HL-60/S4 (cell line): ENCODE data around the gene PHYH.
"Not testable (repeated sequence)": the region's sequence is repeated elsewhere in the genome, so short reads cannot be mapped to it uniquely, and the experiment has no call there.

ENCODE experiments used
- in situ Hi-C: fragments of 300-500 bp; cut with MboI; formaldehyde crosslinking; loops from 2 replicates; pipeline ENCODE4 v1.14.3; 2022; ENCODE audit warnings: low sequenced_read_pairs

The PHYH gene

DNA sequence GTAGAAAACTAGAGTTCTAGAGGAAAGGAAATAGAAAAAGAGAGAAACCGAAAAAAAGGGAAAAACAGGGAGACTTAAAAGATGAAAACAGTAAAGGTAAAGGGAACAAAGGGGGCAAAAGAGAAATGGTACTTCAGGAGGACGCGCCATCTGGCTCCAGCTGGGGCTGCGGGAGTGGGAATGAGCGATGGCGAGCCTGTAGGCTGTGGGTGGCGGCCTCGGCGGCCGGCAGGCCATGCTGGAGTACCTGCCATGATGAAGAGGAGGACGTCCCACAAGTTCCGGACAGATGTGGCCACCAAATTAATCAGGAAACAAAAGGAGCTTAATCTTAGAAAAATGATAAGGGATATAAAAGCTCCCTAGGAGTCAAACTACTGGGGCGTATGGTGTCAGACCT, 21.7 kb upstream of the PHYH start:
- in situ Hi-C loops: no loop called here

DNA sequence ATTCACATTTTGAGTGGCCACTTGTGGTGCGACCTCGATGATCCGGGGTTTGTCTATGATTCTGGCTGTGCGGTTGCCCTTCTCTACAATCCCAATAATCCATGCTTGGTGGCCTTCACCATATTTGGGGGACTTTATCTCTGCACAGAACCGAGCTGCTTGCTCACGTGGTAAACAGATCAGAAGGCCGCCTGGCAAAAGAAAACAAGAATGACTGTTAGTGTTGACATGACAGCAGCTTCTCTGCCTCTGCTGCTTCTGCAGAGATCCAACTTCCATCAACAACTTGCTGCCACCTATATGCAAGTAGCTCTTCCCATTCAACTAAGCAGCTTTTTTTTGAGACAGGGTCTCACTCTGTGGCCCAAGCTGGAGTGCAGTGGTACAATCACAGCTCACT, 19.3 kb upstream of the PHYH start:
- in situ Hi-C loops: no loop called here

DNA sequence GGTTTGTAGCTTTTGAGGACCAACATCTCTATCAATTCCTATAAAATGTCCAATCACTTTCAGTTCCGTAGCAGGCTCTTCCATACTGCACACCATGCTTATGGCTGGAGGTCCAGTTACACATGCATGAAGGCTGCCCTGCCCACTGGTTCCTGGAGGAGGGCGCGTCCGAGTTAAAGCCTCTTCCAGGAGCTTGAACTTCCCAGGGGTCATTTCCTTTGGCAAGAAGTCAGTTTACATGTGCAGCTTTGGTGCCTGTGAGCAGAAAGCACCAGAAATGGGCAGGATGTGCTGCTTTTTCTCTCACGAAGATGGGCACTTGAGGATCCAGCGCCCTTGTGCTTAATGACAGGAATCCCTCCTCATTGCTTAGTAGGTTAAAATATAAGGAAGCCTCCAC, 17.6 kb upstream of the PHYH start:
- in situ Hi-C loops: no loop called here

DNA sequence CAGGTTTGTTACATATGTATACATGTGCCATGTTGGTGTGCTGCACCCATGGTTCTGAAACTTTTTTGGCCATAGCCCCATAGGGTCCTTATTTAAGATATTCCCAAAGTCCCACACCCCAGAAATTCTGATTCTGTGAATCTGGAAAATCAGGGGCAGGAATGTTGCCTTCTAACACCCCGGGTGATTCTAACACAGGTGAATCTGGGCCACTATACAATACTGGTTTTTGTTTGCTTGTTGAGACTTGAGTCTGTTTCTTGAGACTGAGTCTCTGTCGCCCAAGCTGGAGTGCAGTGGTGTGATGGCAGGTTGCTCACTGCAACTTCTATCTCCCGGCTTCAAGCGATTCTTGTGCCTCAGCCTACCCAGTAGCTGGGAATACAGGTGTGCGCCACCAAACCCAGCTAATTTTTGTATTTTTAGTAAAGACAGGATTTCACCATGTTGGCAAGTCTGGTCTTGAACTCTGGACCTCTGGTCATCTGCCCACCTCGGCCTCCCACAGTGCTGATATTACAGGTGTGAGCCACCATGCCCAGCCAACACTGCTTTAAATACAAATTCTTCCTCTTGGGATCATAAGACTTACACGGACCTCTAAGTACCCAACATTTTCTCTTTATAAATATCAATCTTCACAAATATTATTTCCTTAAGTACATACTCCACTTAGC, 16.9 kb upstream of the PHYH start:
- in situ Hi-C loops: no loop called here

DNA sequence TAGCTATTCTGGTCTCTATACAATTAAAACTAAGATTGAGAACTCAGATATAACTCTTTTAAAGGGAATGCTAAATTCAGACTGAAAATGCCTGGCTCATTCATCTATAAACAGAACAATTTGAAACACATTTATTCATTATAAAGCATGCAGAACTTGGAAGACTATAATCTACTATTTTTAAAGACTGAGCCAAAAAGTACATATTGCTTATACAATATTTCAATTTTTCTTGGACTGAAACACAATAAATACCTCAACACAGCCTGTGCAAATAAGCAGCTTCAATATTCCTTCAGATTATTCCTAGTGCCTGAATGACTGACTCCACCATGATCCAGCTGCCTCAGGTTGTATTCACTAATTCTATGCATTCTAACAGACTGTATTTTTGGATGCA, 15.5 kb upstream of the PHYH start:
- in situ Hi-C loops: no loop called here

DNA sequence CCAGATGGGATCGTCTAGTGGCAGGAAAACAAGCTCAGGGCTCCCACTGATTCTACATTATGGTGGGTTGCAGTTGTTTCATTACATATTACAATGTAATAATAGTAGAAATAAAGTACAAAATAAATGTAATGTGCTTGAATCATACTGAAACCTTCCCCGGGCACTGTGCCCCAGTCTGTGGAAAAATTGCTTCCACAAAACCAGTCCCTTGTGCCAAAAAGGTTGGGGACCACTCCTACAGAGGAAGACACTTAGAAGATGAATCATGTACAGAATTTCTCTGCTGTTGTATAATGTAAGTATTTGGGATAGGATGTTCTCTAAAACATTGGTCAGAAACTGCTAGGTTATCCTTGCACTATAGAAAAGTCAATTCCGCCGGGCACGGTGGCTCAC, 11.3 kb upstream of the PHYH start:
- in situ Hi-C loops: no loop called here

DNA sequence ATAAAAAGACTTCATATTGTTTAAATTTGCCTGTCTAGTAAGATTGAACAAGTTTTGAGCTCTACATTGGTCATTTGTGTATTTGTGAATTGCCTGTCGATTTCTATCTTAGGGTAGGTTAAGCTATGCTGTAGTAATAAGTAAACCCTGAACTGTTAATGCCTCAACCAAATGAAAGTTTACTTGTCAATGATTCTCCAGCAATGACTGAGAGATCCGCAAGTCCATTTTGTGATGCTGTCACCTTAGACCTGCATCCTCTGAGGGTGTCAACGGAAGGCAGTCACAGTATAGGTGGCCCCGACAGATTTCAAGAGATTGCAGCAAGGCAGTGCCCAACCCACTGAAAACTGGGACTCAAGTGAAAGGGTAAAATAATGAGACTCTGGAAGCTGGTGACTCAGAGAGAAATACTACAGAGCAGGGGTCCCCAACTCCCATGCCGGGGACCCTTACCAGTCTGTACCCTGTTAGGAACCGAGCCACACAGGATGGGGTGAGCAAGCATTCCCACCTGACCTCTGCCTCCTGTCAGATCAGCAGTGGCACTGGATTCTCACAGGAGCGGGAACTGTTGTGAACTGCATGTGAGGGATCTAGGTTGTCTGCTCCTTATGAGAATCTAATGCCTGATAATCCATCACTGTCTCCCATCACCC, 10.8 kb upstream of the PHYH start:
- in situ Hi-C loops: no loop called here

DNA sequence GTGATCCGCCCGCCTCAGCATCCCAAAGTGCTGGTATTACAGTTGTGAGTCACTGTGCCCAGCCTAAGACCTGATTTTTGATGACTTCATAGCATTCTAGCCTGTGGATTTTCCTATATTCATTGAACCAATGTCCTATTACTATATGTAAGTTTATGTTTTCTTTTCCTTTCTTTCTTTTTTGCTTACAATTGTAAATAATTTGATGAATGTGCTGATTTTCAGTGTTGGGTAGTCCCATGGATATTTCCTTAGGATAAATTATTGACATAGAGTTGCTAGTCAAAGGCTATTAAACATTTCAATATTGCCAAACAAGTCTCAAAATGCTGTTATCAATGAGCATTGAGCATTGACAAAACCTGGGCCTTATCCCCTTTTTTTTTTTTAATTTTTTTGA, 9.9 kb upstream of the PHYH start:
- in situ Hi-C loops: no loop called here

DNA sequence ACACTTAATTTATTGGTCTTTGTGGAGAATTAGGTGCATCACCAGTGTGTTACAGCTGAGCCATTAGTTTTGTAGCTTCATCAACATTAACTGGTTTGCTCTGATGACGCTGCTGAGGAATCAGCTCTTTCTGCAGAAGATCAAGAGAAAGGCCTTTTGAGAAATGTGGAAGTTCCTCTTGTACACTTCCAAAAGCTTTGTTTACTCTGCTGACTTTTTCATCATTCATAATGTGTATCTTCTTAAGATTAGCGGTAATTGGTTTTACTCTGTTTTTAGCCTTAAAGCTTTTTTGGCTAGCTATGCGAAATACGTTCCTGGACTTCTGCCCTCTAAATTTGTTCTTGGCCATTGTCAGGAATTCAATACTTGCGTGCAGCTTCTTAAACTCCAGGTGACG, 8.2 kb upstream of the PHYH start:
- in situ Hi-C loops: no loop called here

DNA sequence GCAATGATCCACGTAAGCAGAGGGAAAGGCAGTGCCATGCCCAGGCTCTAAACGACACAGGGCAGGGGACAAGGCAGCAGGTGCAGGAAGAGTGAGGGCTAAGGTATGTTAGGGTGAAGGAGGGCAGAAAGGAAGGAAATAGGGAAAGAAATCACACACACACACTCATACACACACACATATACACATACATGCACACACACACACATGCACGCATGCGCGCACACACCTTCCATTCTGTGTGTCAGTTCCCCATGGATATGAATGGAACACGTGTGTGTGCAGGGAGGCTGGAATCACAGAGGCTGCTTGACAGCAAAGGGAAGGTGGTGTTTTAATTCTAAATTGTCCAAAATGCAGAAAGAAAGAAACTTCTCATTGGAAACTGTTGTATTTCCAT, 6.2 kb upstream of the PHYH start:
- in situ Hi-C loops: no loop called here

DNA sequence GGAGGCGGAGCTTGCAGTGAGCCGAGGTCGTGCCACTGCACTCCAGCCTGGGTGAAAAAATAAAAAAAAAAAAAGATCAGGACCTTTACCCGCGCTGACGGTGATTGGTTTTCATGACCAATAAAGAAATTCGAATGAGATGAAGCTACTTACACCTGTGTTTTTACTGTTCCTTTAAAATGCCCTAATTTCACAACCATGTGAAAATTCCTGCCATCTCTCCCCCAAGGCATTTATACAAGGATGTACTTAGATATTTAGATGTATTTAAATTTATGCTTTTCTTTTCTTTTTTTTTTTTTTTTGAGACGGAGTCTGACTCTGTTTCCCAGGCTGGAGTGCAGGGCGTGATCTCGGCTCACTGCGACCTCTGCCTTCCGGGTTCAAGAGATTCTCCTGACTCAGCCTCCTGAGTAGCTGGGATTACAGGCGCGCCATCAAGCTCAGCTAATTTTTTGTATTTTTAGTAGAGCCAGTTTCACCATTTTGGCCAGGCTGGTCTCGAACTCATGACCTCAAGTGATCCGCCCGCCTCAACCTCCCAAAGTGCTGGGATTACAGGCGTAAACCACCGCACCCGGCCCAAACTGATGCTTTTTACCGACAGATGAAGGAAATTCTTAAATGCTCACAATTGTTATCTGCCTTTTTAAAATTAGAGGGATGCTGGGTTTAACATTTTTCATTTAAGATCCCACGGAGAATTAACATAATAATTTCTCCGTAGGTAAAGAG, 3.1 kb upstream of the PHYH start:
- in situ Hi-C loops: no loop called here

DNA sequence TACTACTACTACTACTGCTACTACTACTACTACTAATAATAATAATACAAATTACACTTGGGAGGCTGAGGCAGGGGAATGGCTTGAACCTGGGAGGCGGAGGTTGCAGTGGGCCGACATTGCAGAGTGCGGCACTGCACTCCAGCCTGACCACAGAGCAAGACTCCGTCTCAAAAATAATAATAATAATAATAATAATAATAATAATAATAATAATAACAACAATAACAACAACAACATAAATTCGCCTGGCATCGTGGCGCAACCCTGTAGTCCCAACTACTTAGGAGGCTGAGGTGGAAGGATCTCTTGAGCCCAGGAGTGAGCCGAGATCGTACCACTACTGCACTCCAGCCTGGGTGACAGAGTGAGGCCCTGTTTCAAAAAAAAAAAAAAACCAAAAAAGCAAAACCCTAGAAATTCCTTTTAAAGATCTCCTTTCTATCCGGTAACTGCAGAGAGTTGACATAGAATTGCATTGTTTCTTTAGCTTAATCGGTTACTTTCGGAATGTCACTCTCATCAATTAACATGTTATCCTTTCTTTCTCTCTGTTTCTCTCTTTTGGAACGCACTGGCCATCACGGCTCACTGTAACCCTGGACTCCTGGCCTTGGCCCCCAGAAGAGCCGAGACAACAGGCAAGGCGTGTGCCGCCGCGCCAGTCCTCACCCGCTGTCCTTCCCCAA, 972 bp downstream of the PHYH start:
- in situ Hi-C loops: no loop called here

DNA sequence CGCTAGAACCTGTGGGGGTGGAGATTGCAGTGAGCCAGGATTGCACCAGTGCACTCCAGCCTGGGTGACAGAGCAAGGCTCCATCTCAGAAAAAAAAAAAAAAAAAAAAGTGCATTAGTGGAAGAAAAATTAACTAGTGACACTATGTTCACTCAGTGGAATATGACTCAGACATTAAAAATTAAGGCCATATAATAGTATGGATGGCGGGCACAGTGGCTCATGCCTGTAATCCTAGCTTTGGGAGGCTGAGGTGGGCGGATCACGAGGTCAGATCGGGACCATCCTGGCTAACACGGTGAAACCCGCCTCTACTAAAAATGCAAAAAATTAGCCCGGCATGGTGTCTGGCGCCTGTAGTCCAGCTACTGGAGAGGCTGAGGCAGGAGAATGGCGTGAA, 3.4 kb downstream of the PHYH start:
- in situ Hi-C loops: no loop called here

DNA sequence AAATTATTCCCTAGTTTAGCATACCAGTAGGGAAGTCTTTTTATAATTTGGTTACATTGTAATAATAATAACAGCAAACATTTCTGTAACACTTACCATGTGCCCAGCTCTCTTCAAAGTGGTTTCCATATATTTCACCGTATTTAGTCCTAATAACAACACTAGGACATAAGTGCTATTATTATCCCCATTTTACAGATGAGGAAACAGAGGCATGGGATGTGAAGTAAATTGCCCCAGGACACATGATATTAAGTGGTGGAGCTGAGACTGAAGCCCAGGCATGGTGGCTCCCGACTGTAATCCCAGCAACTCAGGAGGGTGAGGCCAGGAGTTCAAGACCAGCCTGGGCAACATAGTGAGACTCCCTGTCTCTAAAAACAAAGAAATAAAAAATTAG, 5.1 kb downstream of the PHYH start:
- in situ Hi-C loops: no loop called here

DNA sequence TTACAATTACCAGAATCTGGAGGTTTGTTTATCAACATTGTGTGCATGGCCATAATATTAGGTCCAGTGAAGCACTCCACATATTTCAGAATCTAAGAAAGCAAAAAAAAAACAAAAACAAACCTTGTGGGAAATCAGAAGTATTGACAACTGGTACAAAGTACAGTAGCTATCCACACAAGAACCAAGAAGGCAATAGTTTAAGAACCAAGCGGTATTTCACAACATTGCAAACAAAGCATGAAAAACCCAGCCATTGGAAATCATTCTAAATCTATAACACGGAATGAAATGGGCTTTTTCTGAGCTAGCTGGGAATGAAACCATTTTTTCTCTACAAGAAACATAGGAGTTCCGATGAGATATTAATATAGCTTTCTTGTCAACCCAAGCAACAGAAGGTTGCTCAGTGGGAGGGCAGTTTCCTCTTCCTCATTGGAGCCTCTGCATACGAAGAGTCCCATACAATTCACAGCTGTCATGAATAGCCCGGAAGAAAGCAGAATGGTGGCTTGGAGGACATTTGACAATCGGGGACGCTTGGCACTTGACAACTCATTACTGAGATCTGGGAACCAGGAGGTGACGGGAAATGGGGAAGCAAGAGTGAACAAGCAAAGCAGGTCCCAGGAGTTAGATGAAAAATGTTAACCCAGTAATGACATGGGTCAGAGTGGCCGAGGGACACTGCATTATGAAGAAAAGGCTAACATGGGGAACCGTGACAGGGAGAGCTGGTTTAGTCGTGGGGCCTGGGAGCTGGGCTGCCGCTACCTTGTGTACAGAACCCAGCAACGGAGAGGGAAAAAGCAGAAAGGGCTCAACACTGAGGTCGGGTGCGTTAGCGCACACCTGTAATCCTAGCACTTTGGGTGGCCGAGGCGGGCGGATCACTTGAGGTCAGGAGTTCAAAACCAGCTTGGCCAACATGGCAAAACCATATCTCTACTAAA, 7.8 kb downstream of the PHYH start:
- in situ Hi-C loops: no loop called here

DNA sequence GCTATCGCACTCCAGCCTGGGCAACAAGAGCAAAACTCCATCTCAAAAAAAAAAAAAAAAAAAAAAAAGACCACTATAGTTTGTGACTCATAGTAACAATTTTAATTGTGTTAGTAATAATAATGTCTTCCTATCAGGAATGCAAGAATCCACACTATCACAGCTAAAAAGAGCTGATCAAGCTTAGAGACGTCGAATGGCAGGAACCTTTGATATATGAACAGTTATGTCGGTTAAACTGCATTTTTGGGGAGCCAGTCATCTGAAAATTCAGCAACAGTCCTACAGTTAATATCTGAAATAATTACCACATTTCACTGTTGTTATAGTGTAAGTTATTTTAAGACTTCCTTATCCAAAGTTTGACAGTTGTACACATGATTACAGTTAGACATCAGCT, 8.8 kb downstream of the PHYH start:
- in situ Hi-C loops: no loop called here

DNA sequence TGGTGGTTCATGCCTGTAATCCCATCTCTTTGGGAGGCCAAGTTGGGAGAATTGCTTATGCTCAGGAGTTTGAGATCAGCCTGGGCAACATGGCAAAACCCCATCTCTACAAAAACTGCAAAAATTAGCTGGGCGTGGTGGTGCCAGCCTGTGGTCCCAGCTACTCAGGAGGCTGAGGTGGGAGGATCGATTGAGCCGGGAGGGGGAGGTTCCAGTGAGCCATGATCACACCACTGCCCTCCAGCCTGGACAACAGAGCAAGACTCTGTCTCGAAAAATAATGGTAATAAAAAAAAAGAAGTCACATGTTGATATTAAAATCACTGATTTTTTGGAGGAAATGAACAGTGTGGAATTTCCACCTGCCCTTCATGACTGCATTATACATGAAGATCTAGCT, 15.8 kb downstream of the PHYH start:
- in situ Hi-C loops: no loop called here

DNA sequence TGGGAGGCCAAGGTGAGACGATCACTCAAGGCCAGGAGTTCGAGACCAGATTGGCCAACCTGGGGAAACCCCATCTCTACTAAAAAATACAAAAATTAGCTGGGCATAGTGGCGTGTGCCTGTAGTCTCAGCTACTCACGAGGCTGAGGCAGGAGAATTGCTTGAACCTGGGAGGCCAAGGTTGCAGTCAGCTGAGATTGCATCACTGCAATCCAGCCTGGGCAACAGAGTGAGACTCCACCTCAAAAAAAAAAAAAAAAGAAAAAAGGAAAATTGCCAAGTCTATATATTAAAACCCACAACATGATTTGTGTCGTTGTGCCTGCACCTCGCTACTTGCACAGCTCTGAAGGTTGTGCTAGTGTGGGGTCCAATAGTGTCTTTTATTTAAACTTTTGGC, 17.5 kb downstream of the PHYH start:
- in situ Hi-C loops: not testable (repeated sequence)

DNA sequence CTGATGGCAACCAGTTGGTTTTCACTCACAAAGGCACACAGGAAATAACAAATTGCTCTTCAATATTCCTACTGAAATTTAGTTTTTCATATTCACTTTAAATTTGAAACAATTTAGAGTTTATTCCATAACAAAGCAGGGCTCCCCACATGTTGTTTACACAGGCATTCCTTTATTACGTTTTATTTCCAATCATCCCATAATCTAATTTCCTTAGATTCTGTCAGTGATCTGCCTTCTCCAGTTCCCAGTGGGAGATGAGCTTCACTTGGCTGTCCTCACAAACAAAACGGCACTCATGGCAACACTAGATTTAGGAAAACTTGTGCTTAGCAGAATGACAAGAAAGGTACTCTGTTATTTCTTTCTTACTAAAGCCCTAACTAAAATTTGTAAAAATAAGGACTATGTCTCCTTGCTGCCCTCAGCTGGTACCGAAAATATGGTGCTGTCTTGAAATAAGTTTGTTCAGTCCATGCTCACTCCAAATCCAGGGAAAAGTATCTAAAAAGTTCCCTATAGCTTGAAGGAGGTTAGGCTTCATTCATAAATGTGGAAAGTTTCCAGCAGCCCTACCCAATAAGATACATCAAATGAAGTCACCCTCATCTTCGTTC, 23.0 kb downstream of the PHYH start:
- in situ Hi-C loops: no loop called here

DNA sequence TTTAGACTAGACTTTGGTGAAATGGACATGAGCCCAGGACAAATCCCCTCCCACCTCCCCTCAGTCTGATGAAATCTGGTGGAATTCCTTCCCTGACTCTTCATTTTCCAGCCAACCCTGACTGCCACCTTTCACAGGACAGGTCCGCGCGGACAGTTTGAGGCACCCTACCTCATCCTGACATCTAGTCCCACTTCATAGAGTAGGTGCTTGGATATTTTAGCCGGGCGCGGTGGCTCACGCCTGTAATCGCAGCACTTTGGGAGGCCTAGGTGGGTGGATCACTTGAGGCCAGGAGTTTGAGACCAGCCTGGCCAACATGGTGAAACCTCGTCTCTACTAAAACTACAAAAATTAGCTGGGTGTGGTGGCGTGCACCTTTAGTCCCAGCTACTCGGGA, 23.7 kb downstream of the PHYH start:
- in situ Hi-C loops: not testable (repeated sequence)
